NCI-H1436 (cell line): ENCODE measurements around the gene ATP1A3.
"Not testable (repeated sequence)": the region's sequence is repeated elsewhere in the genome, so short reads cannot be mapped to it uniquely, and the experiment has no call there.

Source experiments
- DNase-seq: peaks from one replicate; lab custom pipeline; 2025; lab: John Stamatoyannopoulos, UW

ATP1A3 gene

GRCh38 chr19:41993612-41994483, at the start of gene ATP1A3:
Gene ATP1A3, minus strand, starts transcription at chr19:41994230. Its CDS starts 154 bp downstream, at chr19:41994076.
- peak; percentile 74 for DNase-seq

GRCh38 chr19:42042455-42043170, 48.6 kb upstream of the ATP1A3 start:
- DNase-seq, result no peak

- DNase-seq, result not testable (repeated sequence)
These were observed 46.5 kb upstream of the ATP1A3 start for GRCh38 chr19:42040491-42040890.

- DNase-seq, result no peak
These were observed 46.0 kb upstream of the ATP1A3 start for GRCh38 chr19:42040031-42040430.

- no peak for DNase-seq
These were observed 44.6 kb upstream of the ATP1A3 start for GRCh38 chr19:42038666-42039065.

- no peak for DNase-seq
These were observed 43.6 kb upstream of the ATP1A3 start for GRCh38 chr19:42037649-42038048.

- DNase-seq, result peak; percentile 73
These were observed 40.8 kb upstream of the ATP1A3 start for GRCh38 chr19:42034640-42035391.

GRCh38 chr19:42033413-42033812, 39.4 kb upstream of the ATP1A3 start:
- no peak for DNase-seq

- no peak for DNase-seq
These were observed 38.4 kb upstream of the ATP1A3 start for GRCh38 chr19:42032431-42032830.

GRCh38 chr19:42030645-42031440, 36.8 kb upstream of the ATP1A3 start:
- DNase-seq, result no peak

GRCh38 chr19:42028304-42029216, 34.5 kb upstream of the ATP1A3 start:
- DNase-seq, result no peak

GRCh38 chr19:42024622-42025111, 30.6 kb upstream of the ATP1A3 start:
- DNase-seq, result no peak

GRCh38 chr19:42023943-42024260, 29.9 kb upstream of the ATP1A3 start:
- DNase-seq, result no peak

- DNase-seq, result no peak
These were observed 29.3 kb upstream of the ATP1A3 start for GRCh38 chr19:42023121-42023942.

- DNase-seq, result no peak
These were observed 28.6 kb upstream of the ATP1A3 start for GRCh38 chr19:42022616-42023015.

- no peak for DNase-seq
These were observed 27.2 kb upstream of the ATP1A3 start for GRCh38 chr19:42021185-42021584.

- DNase-seq, result no peak
These were observed 24.6 kb upstream of the ATP1A3 start for GRCh38 chr19:42018503-42019193.

- DNase-seq, result no peak
These were observed 23.0 kb upstream of the ATP1A3 start for GRCh38 chr19:42017040-42017439.

GRCh38 chr19:42012747-42013146, 18.7 kb upstream of the ATP1A3 start:
- DNase-seq, result not testable (repeated sequence)
